Ecto neural progenitor cell (in vitro differentiated cells): ENCODE measurements around the gene B4GALT3.

ENCODE experiments used
- DNase-seq: peaks from one replicate; pipeline ENCODE4 v3.0.0-alpha.2; 2018; ENCODE audit warnings: low spot score

The B4GALT3 gene

GRCh38 chr1:161128591-161129420 is 48.5 kb downstream of the B4GALT3 start:
- DNase-seq, result no peak

- DNase-seq, result no peak
Observed at GRCh38 chr1:161127649-161128048, 49.7 kb downstream of the B4GALT3 start.

- no peak for DNase-seq
Observed at GRCh38 chr1:161122967-161123366, 54.3 kb downstream of the B4GALT3 start.

GRCh38 chr1:161121834-161122233 is 55.5 kb downstream of the B4GALT3 start:
- DNase-seq, result no peak
